HepG2 (cell line): ENCODE measurements around the gene PC. TPM values are rescaled to one million over a fixed set of nuclear protein-coding genes. Genes with fewer than 3 reads are reported as not detected.

Experiments
- BCLAF1 ChIP-seq: fragments of 450-650 bp; IDR thresholded peaks from 2 replicates; pipeline ENCODE4 v1.6.1; 2017; ENCODE audit warnings: mild to moderate bottlenecking
- CHCHD3 ChIP-seq: sonication (generic); formaldehyde crosslinking; IDR thresholded peaks from 2 replicates; pipeline ENCODE4 v1.8.0; 2022; ENCODE audit warnings: mild to moderate bottlenecking, missing genetic modification reagents, moderate library complexity
- ELF3 ChIP-seq: IDR thresholded peaks from 2 replicates; pipeline ENCODE4 v1.6.1; 2016; ENCODE audit warnings: missing genetic modification reagents, missing compliant biosample characterization
- HNRNPL ChIP-seq: fragments of 200-400 bp; formaldehyde crosslinking; IDR thresholded peaks from 2 replicates; pipeline ENCODE4 v1.6.1; 2017; ENCODE audit warnings: mild to moderate bottlenecking, low read depth, low read length
- HNRNPLL ChIP-seq: fragments of 200-400 bp; formaldehyde crosslinking; IDR thresholded peaks from 2 replicates; pipeline ENCODE4 v1.6.1; 2017; ENCODE audit warnings: mild to moderate bottlenecking, low read depth, low read length; ENCODE audit not compliant: poor library complexity, severe bottlenecking
- IRF2 ChIP-seq: IDR thresholded peaks from 2 replicates; pipeline ENCODE4 v1.6.1; 2018; ENCODE audit warnings: missing genetic modification reagents, missing compliant biosample characterization
- JUN ChIP-seq: sonication (generic); formaldehyde crosslinking; IDR thresholded peaks from 2 replicates; pipeline ENCODE4 v1.4.0; 2020; ENCODE audit warnings: mild to moderate bottlenecking, missing genetic modification reagents
- KDM5B ChIP-seq: sonication (generic); formaldehyde crosslinking; IDR thresholded peaks from 2 replicates; pipeline ENCODE4 v1.4.0; 2020; ENCODE audit warnings: missing genetic modification reagents, mild to moderate bottlenecking, borderline replicate concordance
- MEIS2 ChIP-seq: sonication (generic); formaldehyde crosslinking; IDR thresholded peaks from 2 replicates; pipeline ENCODE4 v1.9.0; 2021; ENCODE audit warnings: mild to moderate bottlenecking, missing genetic modification reagents
- NR2C2 ChIP-seq: sonication (generic); formaldehyde crosslinking; IDR thresholded peaks from 2 replicates; pipeline ENCODE4 v1.4.0; 2020; ENCODE audit warnings: missing genetic modification reagents, mild to moderate bottlenecking, moderate library complexity, borderline replicate concordance
- PHF20 ChIP-seq: sonication (generic); formaldehyde crosslinking; IDR thresholded peaks from 2 replicates; pipeline ENCODE4 v1.5.0; 2020; ENCODE audit warnings: mild to moderate bottlenecking, missing genetic modification reagents
- SKI ChIP-seq: fragments of 450-650 bp; IDR thresholded peaks from one replicate; pipeline ENCODE4 v1.6.1; 2018; ENCODE audit warnings: mild to moderate bottlenecking; ENCODE audit not compliant: partially characterized antibody
- ZBTB21 ChIP-seq: sonication (generic); formaldehyde crosslinking; IDR thresholded peaks from 2 replicates; pipeline ENCODE4 v1.4.0; 2020; ENCODE audit warnings: missing genetic modification reagents
- ZFP41 ChIP-seq: sonication (generic); formaldehyde crosslinking; IDR thresholded peaks from 2 replicates; pipeline ENCODE4 v1.4.0; 2020; ENCODE audit warnings: mild to moderate bottlenecking, missing genetic modification reagents, borderline replicate concordance
- ZMYM3 ChIP-seq: sonication (generic); formaldehyde crosslinking; IDR thresholded peaks from 2 replicates; pipeline ENCODE4 v1.5.1; 2020; ENCODE audit warnings: mild to moderate bottlenecking, missing genetic modification reagents
- ZNF350 ChIP-seq: sonication (generic); formaldehyde crosslinking; IDR thresholded peaks from 2 replicates; pipeline ENCODE4 v1.4.0; 2020; ENCODE audit warnings: mild to moderate bottlenecking, low read depth, missing genetic modification reagents, borderline replicate concordance
- ZNF501 ChIP-seq: sonication (generic); formaldehyde crosslinking; IDR thresholded peaks from 2 replicates; pipeline ENCODE4 v1.5.1; 2020; ENCODE audit warnings: mild to moderate bottlenecking, moderate library complexity, missing genetic modification reagents
- ZNF562 ChIP-seq: sonication (generic); formaldehyde crosslinking; IDR thresholded peaks from 2 replicates; pipeline ENCODE4 v1.8.0; 2022; ENCODE audit warnings: missing genetic modification reagents, borderline replicate concordance
- ZNF574 ChIP-seq: sonication (generic); formaldehyde crosslinking; IDR thresholded peaks from 2 replicates; pipeline ENCODE4 v1.4.0; 2020; ENCODE audit warnings: missing genetic modification reagents
- polyA plus RNA-seq, 8 experiments: library from polyadenylated mRNA; depleted of rRNA in 3 of 8; stranded (reverse) in 7 of 8; unstranded in 1 of 8; fragments of >200 nt; fragmentation: Illumina TruSeq in 4 of 8; extraction: Trizol in 4 of 8; gene quantifications; 2 replicates each; pipeline versions ENCODE4 v1.2.1 to v1.2.3, GENCODE V29; 2011 to 2016; ENCODE audit warnings: low read depth in 4 of 8, missing spikeins in 1 of 8, mixed read lengths in 1 of 8; ENCODE audit not compliant: insufficient read depth in 1 of 8
- total RNA-seq, 5 experiments: library from RNA; depleted of rRNA; stranded (reverse); fragments of >200 nt; fragmentation: Illumina TruSeq; extraction: Trizol; gene quantifications; 2 replicates each; pipeline ENCODE4 v1.2.3, GENCODE V29; 2016; ENCODE audit warnings: low read depth in 1 of 5
- TF ChIP-seq, protein P1 (sequence below): IDR thresholded peaks from 2 replicates; pipeline ENCODE4 v1.6.1; 2016
- TF ChIP-seq, protein P2 (sequence below): sonication (generic); formaldehyde crosslinking; IDR thresholded peaks from 2 replicates; pipeline ENCODE4 v1.4.0; 2020; ENCODE audit warnings: missing genetic modification reagents

PC gene
- total and polyA plus RNA-seq, 2 of the 13 experiments (the other 11 are each of a cell fraction or from before 2014, with no cell fraction given) = 29.0 to 39.0 TPM

DNA sequence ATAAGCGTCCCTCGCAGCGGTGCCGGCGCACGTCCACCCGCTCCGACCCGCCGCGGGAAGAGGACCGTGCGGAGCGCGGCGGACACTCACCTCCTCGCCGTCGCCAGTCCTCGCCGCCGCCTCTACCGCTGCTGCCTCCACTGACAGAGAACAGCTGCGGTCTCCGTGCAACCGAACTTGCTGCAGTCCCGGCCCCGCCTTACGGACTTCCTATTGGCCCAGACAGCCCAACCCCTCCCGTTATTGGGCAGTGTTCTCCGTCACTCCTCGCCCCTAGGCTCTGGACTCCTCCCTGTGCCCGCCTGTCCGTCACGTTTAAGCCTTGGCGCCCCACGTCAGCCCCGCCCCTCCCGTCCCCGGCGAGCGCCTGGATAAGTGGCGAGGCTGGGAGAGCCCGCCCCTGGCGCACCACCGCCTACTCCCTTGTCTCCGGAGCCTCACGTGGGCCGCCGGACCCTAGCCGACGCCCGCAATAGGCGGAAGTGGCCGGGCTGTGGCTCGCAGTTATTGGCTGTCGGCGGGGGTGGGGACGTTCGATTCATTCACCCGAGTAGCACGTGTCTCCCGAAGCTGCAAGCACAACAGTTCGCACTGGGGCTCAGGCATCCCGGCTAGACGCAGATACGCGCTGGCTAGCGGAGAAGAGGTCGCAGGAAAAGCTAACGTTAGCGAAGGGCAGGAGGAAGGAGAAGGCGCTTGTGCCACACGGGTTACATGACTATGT lies at the start of gene PC (continued):
- TF ChIP-seq ZNF574 (CRISPR knock-in tag) (peak; percentile 41; the same call in 1 of the 2 replicates), ELF3 (CRISPR knock-in tag) (peak; percentile 88), ZNF501 (CRISPR knock-in tag) (peak; percentile 97), KDM5B (peak; percentile 85; the same call in 1 of the 2 replicates), ZFP41 (CRISPR knock-in tag) (peak; percentile 84; the same call in 1 of the 2 replicates), SKI (peak; percentile 41), CHCHD3 (CRISPR knock-in tag) (peak; percentile 89), HNRNPLL (peak; percentile 93), PHF20 (peak; percentile 78), ZNF562 (peak; percentile 91), ZMYM3 (CRISPR knock-in tag) (peak; percentile 26), BCLAF1 (no peak), ZNF350 (CRISPR knock-in tag) (peak; percentile 93; the same call in 1 of the 2 replicates), NR2C2 (CRISPR knock-in tag) (peak; percentile 71; the same call in 1 of the 2 replicates), JUN (CRISPR knock-in tag) (peak; percentile 52; the same call in 1 of the 2 replicates), ZBTB21 (CRISPR knock-in tag) (peak; percentile 30; the same call in 1 of the 2 replicates), HNRNPL (0 out of 2 replicates have a peak, but pooled peaks have one; percentile 39), IRF2 (CRISPR knock-in tag) (peak; percentile 56), MEIS2 (no peak; the same call in 1 of the 2 replicates)
- TF ChIP-seq, protein P1, sequence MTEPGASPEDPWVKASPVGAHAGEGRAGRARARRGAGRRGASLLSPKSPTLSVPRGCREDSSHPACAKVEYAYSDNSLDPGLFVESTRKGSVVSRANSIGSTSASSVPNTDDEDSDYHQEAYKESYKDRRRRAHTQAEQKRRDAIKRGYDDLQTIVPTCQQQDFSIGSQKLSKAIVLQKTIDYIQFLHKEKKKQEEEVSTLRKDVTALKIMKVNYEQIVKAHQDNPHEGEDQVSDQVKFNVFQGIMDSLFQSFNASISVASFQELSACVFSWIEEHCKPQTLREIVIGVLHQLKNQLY = peak; percentile 85
- TF ChIP-seq, protein P2, sequence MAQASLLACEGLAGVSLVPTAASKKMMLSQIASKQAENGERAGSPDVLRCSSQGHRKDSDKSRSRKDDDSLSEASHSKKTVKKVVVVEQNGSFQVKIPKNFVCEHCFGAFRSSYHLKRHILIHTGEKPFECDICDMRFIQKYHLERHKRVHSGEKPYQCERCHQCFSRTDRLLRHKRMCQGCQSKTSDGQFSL (CRISPR knock-in tag) = peak; percentile 35; the same call in 1 of the 2 replicates
